Stimulated activated CD8-positive, alpha-beta memory T cell treated with anti-CD3 and anti-CD28 coated beads, Interleukin-12 subunit alpha, Interleukin-12 subunit beta, amount 100 ng/mL, for 4 hours (primary cell): ENCODE data around the gene KRTAP12-1.

Source experiments
- DNase-seq: peaks from one replicate; pipeline ENCODE4 v3.0.0-alpha.2; 2020; ENCODE audit warnings: low read depth

Gene KRTAP12-1

DNA sequence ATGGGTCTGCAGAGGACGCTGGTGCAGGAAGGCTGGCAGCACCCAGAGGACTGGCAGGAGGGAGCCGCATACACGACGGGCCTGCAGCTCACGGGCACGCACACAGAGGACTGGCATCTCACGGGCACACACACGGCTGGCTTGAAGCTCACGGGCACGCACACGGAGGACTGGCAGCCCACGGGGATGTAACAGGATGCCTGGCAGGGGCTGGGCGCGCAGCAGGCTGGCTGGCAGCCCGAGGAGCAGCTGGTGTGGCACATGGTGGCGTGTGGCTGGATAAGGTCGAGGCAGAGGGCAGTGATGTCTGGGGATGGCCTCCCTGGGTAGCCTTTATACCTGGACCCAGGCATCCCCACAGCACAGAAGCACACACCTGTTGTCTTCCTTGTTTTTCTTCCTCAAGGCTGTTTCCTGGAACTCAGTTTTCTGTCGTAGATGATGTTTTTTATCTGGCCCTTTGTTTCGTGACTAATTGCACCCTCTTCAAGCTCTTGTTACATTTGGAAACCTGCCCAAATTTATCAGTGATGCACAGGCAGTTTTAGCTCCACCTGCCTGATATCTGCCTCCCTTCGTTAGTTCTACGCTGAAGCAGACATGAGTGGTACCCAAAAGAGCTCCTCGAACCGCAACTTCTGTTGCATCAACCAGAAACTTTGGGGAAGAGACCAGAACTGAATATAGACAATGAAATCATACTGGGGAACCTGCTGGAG, at the start of gene KRTAP12-1:
TSS of gene KRTAP12-1 (minus strand) at position 303 of the 719 bp plus-strand sequence. CDS start at position 263, 40 bp downstream.
- no peak for DNase-seq

- DNase-seq: no peak
Observed at GRCh38 chr21:44730951-44731579, 49.1 kb upstream of the KRTAP12-1 start.

GRCh38 chr21:44730028-44730395, 48.0 kb upstream of the KRTAP12-1 start:
- DNase-seq: no peak

- DNase-seq: no peak
Observed at GRCh38 chr21:44729336-44730027, 47.5 kb upstream of the KRTAP12-1 start.

- DNase-seq: no peak
Observed at GRCh38 chr21:44728716-44729115, 46.8 kb upstream of the KRTAP12-1 start.

DNA sequence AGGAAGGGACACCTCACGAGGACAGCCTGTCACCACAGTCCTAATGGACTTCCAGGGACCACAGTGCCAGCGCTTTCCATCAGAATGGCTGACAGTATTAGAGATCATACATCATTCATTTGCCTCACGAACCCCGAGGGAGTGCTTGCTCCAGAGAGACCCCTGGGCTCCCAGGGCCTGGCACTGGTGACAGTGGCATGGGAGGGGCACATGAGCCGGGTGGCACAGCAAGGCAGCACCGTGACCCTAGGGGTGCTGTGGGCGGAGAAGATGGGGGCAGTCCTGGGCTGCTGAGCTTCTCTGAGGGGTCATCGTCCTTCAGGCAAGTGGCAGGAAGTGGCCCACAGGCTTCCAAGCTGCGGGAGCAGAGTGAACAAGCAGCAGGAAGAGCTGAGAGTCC, 45.8 kb upstream of the KRTAP12-1 start:
- no peak for DNase-seq

DNA sequence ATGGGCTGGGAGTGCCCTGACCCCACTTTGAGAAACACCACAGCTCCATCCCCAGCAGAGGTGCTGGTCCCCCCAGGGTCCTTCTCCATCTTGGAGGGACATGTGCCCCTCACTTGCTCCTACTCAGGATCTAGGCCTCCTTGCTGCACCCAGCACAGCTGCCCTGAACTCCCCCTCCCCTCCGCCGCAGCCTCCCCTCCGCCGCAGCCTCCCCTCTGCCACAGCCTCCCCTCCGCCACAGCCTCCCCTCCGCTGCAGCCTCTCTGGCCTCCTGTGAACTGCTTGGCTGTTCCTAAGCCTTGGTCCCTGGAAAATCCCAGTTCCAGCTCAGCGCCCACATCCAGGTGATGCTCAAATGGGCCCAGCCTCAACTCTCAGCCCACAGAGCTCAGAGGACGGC, 45.4 kb upstream of the KRTAP12-1 start:
- DNase-seq: no peak

GRCh38 chr21:44726826-44727225, 44.9 kb upstream of the KRTAP12-1 start:
- DNase-seq: no peak

- no peak for DNase-seq
Observed at GRCh38 chr21:44724926-44725325, 43.0 kb upstream of the KRTAP12-1 start.

- DNase-seq: no peak
Observed at GRCh38 chr21:44724196-44724595, 42.2 kb upstream of the KRTAP12-1 start.

DNA sequence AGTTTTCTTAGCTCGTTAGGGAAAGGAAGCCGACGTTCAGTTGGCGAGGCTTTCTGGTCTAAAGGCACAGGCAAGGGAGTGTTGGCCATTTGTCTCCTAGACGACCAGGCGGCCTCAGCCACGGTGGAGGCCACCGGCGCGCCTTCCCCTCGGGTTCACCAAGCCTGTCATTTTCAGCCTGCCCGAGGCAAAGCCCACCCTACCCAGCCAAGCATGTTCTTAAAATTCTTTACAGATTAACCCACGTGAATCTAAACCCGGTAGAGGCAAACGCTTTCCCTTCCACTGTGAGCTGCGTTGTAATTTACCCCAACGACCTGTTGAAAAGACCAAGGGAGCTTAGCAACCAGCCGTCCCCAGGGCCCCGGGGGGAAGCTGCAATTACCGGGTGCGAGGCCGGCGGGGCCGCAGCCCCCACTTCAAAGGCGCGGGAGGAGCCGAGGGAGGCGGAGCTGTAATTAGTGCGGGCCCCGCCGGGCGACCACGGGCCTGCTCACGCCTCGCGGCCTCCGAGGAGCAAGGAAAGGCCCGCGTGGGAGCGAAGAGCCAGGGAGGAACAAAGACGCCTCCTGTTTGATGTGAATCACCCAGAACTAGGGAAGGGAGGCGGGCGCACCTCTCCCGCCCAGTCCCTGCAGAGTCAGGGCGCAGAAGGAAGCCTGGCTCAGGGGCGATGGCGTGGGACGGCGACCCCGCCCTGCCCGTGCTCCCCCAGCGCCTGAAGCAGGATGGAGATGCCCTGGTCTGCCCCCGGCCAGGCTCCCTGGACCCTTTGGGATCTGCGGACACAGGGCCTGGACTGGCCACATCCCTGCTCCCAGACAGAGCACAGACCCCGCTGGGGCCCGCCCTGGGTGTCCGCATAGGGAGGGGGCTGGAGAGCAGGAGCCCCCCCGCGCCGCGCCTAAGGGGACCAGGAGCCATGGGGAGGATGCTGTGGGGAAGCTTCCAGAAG, 41.5 kb upstream of the KRTAP12-1 start:
- DNase-seq: no peak

- no peak for DNase-seq
Observed at GRCh38 chr21:44722731-44723130, 40.8 kb upstream of the KRTAP12-1 start.

DNA sequence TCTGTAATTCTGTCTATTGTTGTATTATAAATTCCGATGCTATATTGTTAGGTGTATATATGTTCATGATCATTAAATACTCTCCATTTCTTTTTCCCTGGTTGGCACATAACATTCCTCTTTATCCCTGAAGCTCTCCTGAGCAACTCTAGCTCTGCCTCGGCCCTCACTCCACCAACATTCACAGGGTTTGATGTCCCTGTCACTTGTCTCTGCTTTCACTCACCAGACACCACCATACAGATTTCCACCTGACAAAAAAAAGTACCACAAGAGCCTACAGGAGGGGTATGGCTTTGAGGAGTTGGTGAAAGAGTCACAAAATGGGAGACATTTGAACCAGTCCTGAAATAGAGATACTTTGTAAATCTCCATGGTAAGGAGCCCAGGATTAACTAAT, 38.2 kb upstream of the KRTAP12-1 start:
- DNase-seq: no peak

- no peak for DNase-seq
Observed at GRCh38 chr21:44718571-44718970, 36.6 kb upstream of the KRTAP12-1 start.

DNA sequence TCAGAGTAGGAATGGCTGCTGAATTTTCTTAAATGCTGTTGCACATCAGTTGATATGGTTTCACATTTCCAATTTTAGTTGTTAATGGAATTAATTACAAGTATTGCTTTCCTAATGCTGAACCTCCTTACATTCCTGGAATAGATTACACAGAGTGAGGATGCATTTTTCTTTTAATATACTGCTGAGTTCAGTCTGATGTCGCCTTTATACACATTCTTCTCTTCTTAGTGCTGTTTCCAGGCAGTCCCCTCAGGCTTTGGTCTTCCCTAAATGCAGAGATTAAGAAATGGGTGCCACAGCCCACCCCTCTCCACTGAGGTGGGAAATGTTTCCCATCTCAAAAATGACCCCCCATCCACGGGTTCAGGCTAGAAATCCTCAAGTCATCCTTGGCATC, 36.1 kb upstream of the KRTAP12-1 start:
- no peak for DNase-seq

GRCh38 chr21:44716984-44717383, 35.0 kb upstream of the KRTAP12-1 start:
- DNase-seq: no peak

- DNase-seq: no peak
Observed at GRCh38 chr21:44714905-44715304, 32.9 kb upstream of the KRTAP12-1 start.

- DNase-seq: no peak
Observed at GRCh38 chr21:44713846-44714245, 31.9 kb upstream of the KRTAP12-1 start.

- no peak for DNase-seq
Observed at GRCh38 chr21:44713130-44713529, 31.2 kb upstream of the KRTAP12-1 start.

- no peak for DNase-seq
Observed at GRCh38 chr21:44712203-44713028, 30.5 kb upstream of the KRTAP12-1 start.
